ENCODE results near the gene SDE2. TPM values are rescaled to one million over a fixed set of nuclear protein-coding genes. Genes with fewer than 3 reads are reported as not detected.
"Not testable (repeated sequence)": the region's sequence is repeated elsewhere in the genome, so short reads cannot be mapped to it uniquely, and the experiment has no call there.

The SDE2 gene
- total RNA-seq, 1 donor from 2014 or later, result 20.0 TPM

DNA sequence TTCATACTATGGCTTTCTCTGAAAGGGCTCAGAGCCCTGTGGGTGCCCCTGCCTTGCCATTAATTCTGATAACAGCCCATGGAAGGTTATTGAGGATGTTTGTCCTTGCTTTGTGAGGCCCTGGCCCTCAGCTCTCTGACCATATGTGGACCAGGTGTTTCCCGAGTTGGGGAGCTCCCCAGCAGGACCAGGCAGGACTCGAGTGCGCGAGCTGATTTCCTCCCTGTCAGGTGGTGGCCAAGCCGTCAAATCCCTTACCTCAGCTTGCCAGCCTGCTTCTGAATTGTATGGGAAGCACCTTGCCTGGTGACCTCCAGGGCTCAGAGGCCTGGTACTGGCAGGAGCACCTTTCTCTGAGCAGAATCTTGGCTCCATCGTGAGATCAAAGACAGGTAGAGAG is 17.9 kb upstream of the SDE2 start:
- Mint-ChIP-seq H3K36me3 (ENCODE audit: unreplicated experiment) (no peaks in the 10 kb centered on the region), H3K9me3 (ENCODE audit: unreplicated experiment) (no peaks in the 10 kb centered on the region), H3K4me1 (ENCODE audit: unreplicated experiment) (no peaks in the 10 kb centered on the region), H3K27me3 (ENCODE audit: unreplicated experiment) (peaks cover 37% of the 10 kb centered on the region), H3K4me3 (ENCODE audit: unreplicated experiment) (no peak overlapping the region), H3K27ac (ENCODE audit: unreplicated experiment) (no peak overlapping the region)
- TF ChIP-seq, protein P1, sequence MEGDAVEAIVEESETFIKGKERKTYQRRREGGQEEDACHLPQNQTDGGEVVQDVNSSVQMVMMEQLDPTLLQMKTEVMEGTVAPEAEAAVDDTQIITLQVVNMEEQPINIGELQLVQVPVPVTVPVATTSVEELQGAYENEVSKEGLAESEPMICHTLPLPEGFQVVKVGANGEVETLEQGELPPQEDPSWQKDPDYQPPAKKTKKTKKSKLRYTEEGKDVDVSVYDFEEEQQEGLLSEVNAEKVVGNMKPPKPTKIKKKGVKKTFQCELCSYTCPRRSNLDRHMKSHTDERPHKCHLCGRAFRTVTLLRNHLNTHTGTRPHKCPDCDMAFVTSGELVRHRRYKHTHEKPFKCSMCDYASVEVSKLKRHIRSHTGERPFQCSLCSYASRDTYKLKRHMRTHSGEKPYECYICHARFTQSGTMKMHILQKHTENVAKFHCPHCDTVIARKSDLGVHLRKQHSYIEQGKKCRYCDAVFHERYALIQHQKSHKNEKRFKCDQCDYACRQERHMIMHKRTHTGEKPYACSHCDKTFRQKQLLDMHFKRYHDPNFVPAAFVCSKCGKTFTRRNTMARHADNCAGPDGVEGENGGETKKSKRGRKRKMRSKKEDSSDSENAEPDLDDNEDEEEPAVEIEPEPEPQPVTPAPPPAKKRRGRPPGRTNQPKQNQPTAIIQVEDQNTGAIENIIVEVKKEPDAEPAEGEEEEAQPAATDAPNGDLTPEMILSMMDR (IDR thresholded peaks at IDR 0.05), result no peak
- no peak for DNase-seq (ENCODE audit: extremely low spot score, unreplicated experiment)

- Mint-ChIP-seq H3K4me1 (ENCODE audit: unreplicated experiment) (no peaks in the 10 kb centered on the region), H3K36me3 (ENCODE audit: unreplicated experiment) (no peaks in the 10 kb centered on the region), H3K27ac (ENCODE audit: unreplicated experiment) (no peak overlapping the region), H3K9me3 (ENCODE audit: unreplicated experiment) (no peaks in the 10 kb centered on the region), H3K27me3 (ENCODE audit: unreplicated experiment) (peaks cover 37% of the 10 kb centered on the region), H3K4me3 (ENCODE audit: unreplicated experiment) (no peak overlapping the region)
- no peak for DNase-seq (ENCODE audit: extremely low spot score, unreplicated experiment)
- TF ChIP-seq, protein P1 (IDR thresholded peaks at IDR 0.05), result no peak
These were observed 10.5 kb upstream of the SDE2 start for GRCh38 chr1:226009650-226010044.

DNA sequence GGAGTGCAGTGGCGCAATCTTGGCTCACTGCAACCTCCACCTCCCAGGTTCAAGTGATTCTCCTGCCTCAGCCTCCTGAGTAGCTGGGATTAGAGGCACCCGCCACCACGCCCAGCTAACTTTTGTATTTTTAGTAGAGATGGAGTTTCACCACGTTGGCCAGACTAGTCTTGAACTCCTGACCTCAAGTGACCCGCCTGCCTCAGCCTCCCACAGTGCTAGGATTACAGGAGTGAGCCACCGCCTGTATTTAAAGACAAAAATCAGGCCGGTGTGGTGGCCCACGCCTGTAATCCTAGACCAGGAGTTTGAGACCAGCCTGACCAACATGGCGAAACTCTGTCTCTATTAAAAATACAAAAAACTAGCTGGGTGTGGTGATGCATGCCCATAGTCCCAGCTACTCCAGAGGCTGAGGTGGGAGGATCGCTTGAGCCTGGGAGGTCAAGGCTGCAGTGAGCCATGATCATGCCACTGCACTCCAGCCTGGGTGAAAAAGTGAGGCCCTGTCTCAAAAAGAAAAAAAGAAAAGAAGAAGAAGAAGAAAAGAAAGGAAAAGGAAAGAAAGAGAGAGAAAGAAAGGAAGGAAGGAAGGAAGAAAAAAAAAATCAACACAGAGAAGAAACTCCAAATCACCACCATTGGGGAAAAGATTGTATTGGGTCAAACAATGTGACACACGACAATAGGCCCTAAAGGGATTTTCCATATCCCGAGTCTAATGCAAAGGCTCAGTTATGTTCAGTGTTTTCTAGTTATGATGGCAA is 8.2 kb upstream of the SDE2 start:
- DNase-seq (ENCODE audit: extremely low spot score, unreplicated experiment), result not testable (repeated sequence)

GRCh38 chr1:226006686-226007085 is 7.5 kb upstream of the SDE2 start:
- H3K4me1 Mint-ChIP-seq (ENCODE audit: unreplicated experiment), result peaks cover 7% of the 10 kb centered on the region

More for the DNA sequence above, 8.2 kb upstream of the SDE2 start:
- H3K36me3 Mint-ChIP-seq (ENCODE audit: unreplicated experiment); H3K4me1 Mint-ChIP-seq (ENCODE audit: unreplicated experiment); H3K4me3 Mint-ChIP-seq (ENCODE audit: unreplicated experiment); H3K9me3 Mint-ChIP-seq (ENCODE audit: unreplicated experiment); H3K27ac Mint-ChIP-seq (ENCODE audit: unreplicated experiment): not testable (repeated sequence)
- peaks cover 21% of the 10 kb centered on the region for H3K27me3 Mint-ChIP-seq (ENCODE audit: unreplicated experiment)

GRCh38 chr1:226004396-226004795 is 5.3 kb upstream of the SDE2 start:
- Mint-ChIP-seq H3K4me1 (ENCODE audit: unreplicated experiment) (peaks cover 12% of the 10 kb centered on the region), H3K4me3 (ENCODE audit: unreplicated experiment) (no peak overlapping the region), H3K27ac (ENCODE audit: unreplicated experiment) (no peak overlapping the region), H3K9me3 (ENCODE audit: unreplicated experiment) (no peaks in the 10 kb centered on the region), H3K36me3 (ENCODE audit: unreplicated experiment) (no peaks in the 10 kb centered on the region), H3K27me3 (ENCODE audit: unreplicated experiment) (no peaks in the 10 kb centered on the region)
- DNase-seq (ENCODE audit: extremely low spot score, unreplicated experiment), result no peak
- TF ChIP-seq, protein P1 (IDR thresholded peaks at IDR 0.05), result no peak

More at GRCh38 chr1:226006686-226007085, 7.5 kb upstream of the SDE2 start:
- Mint-ChIP-seq H3K36me3 (ENCODE audit: unreplicated experiment) (no peaks in the 10 kb centered on the region), H3K27ac (ENCODE audit: unreplicated experiment) (no peak overlapping the region), H3K9me3 (ENCODE audit: unreplicated experiment) (no peaks in the 10 kb centered on the region), H3K4me3 (ENCODE audit: unreplicated experiment) (no peak overlapping the region), H3K27me3 (ENCODE audit: unreplicated experiment) (peaks cover 18% of the 10 kb centered on the region)
- no peak for DNase-seq (ENCODE audit: extremely low spot score, unreplicated experiment)
- TF ChIP-seq, protein P1 (IDR thresholded peaks at IDR 0.05), result no peak

Data from osteocyte (in vitro differentiated cells).